H1 (cell line): ENCODE data around the gene KRT5. TPM values are rescaled to one million over a fixed set of nuclear protein-coding genes. Genes with fewer than 3 reads are reported as not detected.
A peak's percentile ranks its signal among the peaks of the same experiment; 100 is the strongest.

Source experiments
- CTCF ChIA-PET: fragments of 300-600 bp; sonication (Branson Sonifier 250); formaldehyde crosslinking; loops from one replicate; lab custom pipeline; 2021; ENCODE audit not compliant: partially characterized antibody; lab: Charles Lee
- POLR2A ChIA-PET: fragments of 300-600 bp; sonication (Branson Sonifier 250); formaldehyde crosslinking; loops from one replicate; lab custom pipeline; 2021; ENCODE audit warnings: inconsistent platforms; ENCODE audit not compliant: partially characterized antibody; lab: Charles Lee
- DNase-seq, 2 experiments: peaks; one replicate each; pipeline versions ENCODE4 v3.0.0 to v3.0.0-alpha.2; 2010 to 2022; ENCODE audit warnings: low spot score in 2 of 2, low read depth in 1 of 2, mixed read lengths in 1 of 2
- FAIRE-seq: peaks from 2 replicates; lab custom pipeline; 2011; peaks lifted over from hg19 to GRCh38; lab: Jason Lieb, UNC
- H2AFZ ChIP-seq: 2 replicates; pipeline ENCODE4 v1.8.1; 2012; ENCODE audit warnings: low read length, inconsistent platforms
- H2AK5ac ChIP-seq: 2 replicates; pipeline ENCODE4 v1.6.1; 2013; ENCODE audit warnings: low read depth, low read length
- H2BK120ac ChIP-seq: replicated peaks from 2 replicates; pipeline ENCODE3; 2013; ENCODE audit warnings: low read depth, low read length, inconsistent platforms
- H2BK12ac ChIP-seq: 2 replicates; pipeline ENCODE4 v1.6.1; 2013; ENCODE audit warnings: low read depth, low read length
- H2BK15ac ChIP-seq: 2 replicates; pipeline ENCODE4 v1.6.1; 2013; ENCODE audit warnings: low read length
- H2BK20ac ChIP-seq: 2 replicates; pipeline ENCODE4 v1.6.1; 2013; ENCODE audit warnings: low read length
- H2BK5ac ChIP-seq: 2 replicates; pipeline ENCODE4 v1.6.1; 2013; ENCODE audit warnings: low read depth, low read length
- H3K14ac ChIP-seq: 2 replicates; pipeline ENCODE4 v1.6.1; 2013; ENCODE audit warnings: inconsistent platforms; ENCODE audit not compliant: insufficient read length
- H3K18ac ChIP-seq: 2 replicates; pipeline ENCODE4 v1.6.1; 2013; ENCODE audit warnings: low read length; ENCODE audit errors: extremely low read depth
- H3K23ac ChIP-seq: 2 replicates; pipeline ENCODE4 v1.6.1; 2013; ENCODE audit warnings: inconsistent platforms; ENCODE audit not compliant: insufficient read length
- H3K23me2 ChIP-seq: 2 replicates; pipeline ENCODE4 v1.6.1; 2013; ENCODE audit warnings: low read depth, low read length
- H3K27ac ChIP-seq: 2 replicates; pipeline ENCODE4 v1.6.1; 2011; ENCODE audit warnings: low read depth, low read length, inconsistent platforms
- H3K27me3 ChIP-seq, 4 experiments: replicated peaks in 1 of 4; 1 replicate in 1 of 4; 2 replicates in 3 of 4; pipeline versions ENCODE4 v1.6.1 to v1.8.1; 2011 to 2013; ENCODE audit warnings: low read length in 3 of 4, mild to moderate bottlenecking in 3 of 4, inconsistent platforms in 2 of 4, mixed read lengths in 2 of 4, moderate library complexity in 1 of 4; ENCODE audit not compliant: control insufficient read depth in 3 of 4, insufficient read depth in 3 of 4; ENCODE audit errors: extremely low read depth in 1 of 4
- H3K36me3 ChIP-seq, 4 experiments: 2 replicates each; pipeline versions ENCODE4 v1.6.1 to v1.8.1; 2011 to 2013; ENCODE audit warnings: mild to moderate bottlenecking in 4 of 4, low read length in 3 of 4, moderate library complexity in 2 of 4, control low read depth in 1 of 4, inconsistent platforms in 1 of 4; ENCODE audit not compliant: insufficient read depth in 4 of 4, control insufficient read depth in 2 of 4
- H3K4ac ChIP-seq: replicated peaks from 2 replicates; pipeline ENCODE3; 2013; ENCODE audit warnings: low read length, low read depth, mixed read lengths, inconsistent platforms; ENCODE audit not compliant: insufficient read length
- H3K4me1 ChIP-seq, 4 experiments: replicated peaks in 1 of 4; 1 replicate in 1 of 4; 2 replicates in 3 of 4; pipeline versions ENCODE4 v1.6.1 to v1.8.1; 2011 to 2013; ENCODE audit warnings: low read length in 3 of 4, inconsistent platforms in 2 of 4, mixed read lengths in 1 of 4; ENCODE audit not compliant: insufficient read depth in 4 of 4, control insufficient read depth in 3 of 4
- H3K4me2 ChIP-seq, 2 experiments: 2 replicates each; pipeline versions ENCODE4 v1.6.1 to v1.8.1; 2011 to 2013; ENCODE audit warnings: low read depth in 2 of 2, low read length in 2 of 2, control low read depth in 1 of 2, inconsistent platforms in 1 of 2, mild to moderate bottlenecking in 1 of 2; ENCODE audit not compliant: insufficient read depth in 1 of 2
- H3K4me3 ChIP-seq, 4 experiments: fragments of 200-600, 300-600 bp in 1 of 4; sonication (generic), shearing (Covaris generic), sonication (Bioruptor Twin) in 1 of 4; 2 replicates each; pipeline versions ENCODE4 v1.5.1 to v1.8.1; 2011 to 2016; ENCODE audit warnings: low read length in 4 of 4, low read depth in 3 of 4, control low read depth in 2 of 4, inconsistent platforms in 2 of 4, mild to moderate bottlenecking in 2 of 4, mixed read lengths in 1 of 4, moderate library complexity in 1 of 4; ENCODE audit not compliant: insufficient read depth in 2 of 4; ENCODE audit errors: extremely low read depth in 1 of 4
- H3K56ac ChIP-seq: replicated peaks from 2 replicates; pipeline ENCODE3; 2013; ENCODE audit warnings: low read depth, mild to moderate bottlenecking, mixed read lengths, low read length, inconsistent platforms; ENCODE audit not compliant: insufficient read length
- H3K79me1 ChIP-seq: 2 replicates; pipeline ENCODE4 v1.6.1; 2013; ENCODE audit warnings: low read depth, low read length, control low read depth
- H3K79me2 ChIP-seq, 2 experiments: 2 replicates each; pipeline versions ENCODE4 v1.6.1 to v1.8.1; 2012 to 2013; ENCODE audit warnings: low read length in 2 of 2, mild to moderate bottlenecking in 2 of 2, inconsistent platforms in 1 of 2; ENCODE audit not compliant: insufficient read depth in 2 of 2, control insufficient read depth in 1 of 2
- H3K9ac ChIP-seq, 4 experiments: replicated peaks in 1 of 4; 1 replicate in 1 of 4; 2 replicates in 3 of 4; pipeline versions ENCODE4 v1.6.1 to v1.8.1; 2011 to 2013; ENCODE audit warnings: low read depth in 3 of 4, low read length in 3 of 4, control low read depth in 2 of 4, mild to moderate bottlenecking in 2 of 4, moderate library complexity in 2 of 4, inconsistent platforms in 1 of 4; ENCODE audit errors: extremely low read depth in 1 of 4
- H3K9me3 ChIP-seq, 2 experiments: 2 replicates each; pipeline versions ENCODE4 v1.6.1 to v1.8.1; 2012 to 2013; ENCODE audit warnings: mild to moderate bottlenecking in 2 of 2, moderate library complexity in 2 of 2, control low read depth in 1 of 2, inconsistent platforms in 1 of 2, low read depth in 1 of 2, low read length in 1 of 2, mixed read lengths in 1 of 2; ENCODE audit not compliant: insufficient read depth in 2 of 2
- H4K20me1 ChIP-seq, 2 experiments: replicated peaks in 1 of 2; 2 replicates each; pipeline versions ENCODE3 to v1.8.1; 2011 to 2013; ENCODE audit warnings: inconsistent platforms in 2 of 2, low read length in 2 of 2, mild to moderate bottlenecking in 1 of 2; ENCODE audit not compliant: insufficient read depth in 2 of 2, control insufficient read depth in 1 of 2
- H4K5ac ChIP-seq: 2 replicates; pipeline ENCODE4 v1.6.1; 2013; ENCODE audit warnings: low read length, low read depth, mixed read lengths, inconsistent platforms; ENCODE audit not compliant: insufficient read length
- H4K8ac ChIP-seq: 2 replicates; pipeline ENCODE4 v1.8.0; 2013; ENCODE audit warnings: mild to moderate bottlenecking, moderate library complexity, low read length, inconsistent platforms; ENCODE audit not compliant: insufficient read depth; ENCODE audit errors: extremely low read depth
- H4K91ac ChIP-seq: replicated peaks from 2 replicates; pipeline ENCODE3; 2013; ENCODE audit warnings: low read length, mixed read lengths, inconsistent platforms; ENCODE audit not compliant: insufficient read length
- BCL11A ChIP-seq, 2 experiments: IDR thresholded peaks; one replicate each; pipeline ENCODE4 v1.6.1; 2011; ENCODE audit warnings: low read depth in 2 of 2, low read length in 2 of 2, mild to moderate bottlenecking in 2 of 2
- RFX5 ChIP-seq: IDR thresholded peaks from 2 replicates; pipeline ENCODE4 v1.6.1; 2011; ENCODE audit warnings: low read depth, low read length, improper control_type of control experiment, borderline replicate concordance
- SP1 ChIP-seq: IDR thresholded peaks from 2 replicates; pipeline ENCODE4 v1.6.1; 2011; ENCODE audit warnings: low read depth, low read length
- WGBS, 2 experiments: shearing (Covaris generic) in 1 of 2; methylation state at CpG; one replicate each; pipeline versions ENCODE4 v1.1.6 to v1.1.7; 2013 to 2015; ENCODE audit warnings: low lambda C conversion rate in 2 of 2, mixed read lengths in 2 of 2, inconsistent platforms in 1 of 2, low coverage in 1 of 2, missing lambda C conversion rate in 1 of 2; ENCODE audit not compliant: insufficient replicate concordance in 2 of 2, insufficient coverage in 1 of 2, insufficient read length in 1 of 2; ENCODE audit errors: extremely low coverage in 1 of 2, missing lambda C conversion rate in 1 of 2; 5-methylcytosine and 5-hydroxymethylcytosine counted together
- polyA plus RNA-seq, 7 experiments: library from polyadenylated mRNA; depleted of rRNA in 3 of 7; stranded (reverse) in 5 of 7; unstranded in 2 of 7; fragments of >200 nt in 5 of 7; fragments of 200-250 nt in 2 of 7; gene quantifications; 1 replicate in 5 of 7; 2 replicates in 1 of 7; 4 replicates in 1 of 7; pipeline versions ENCODE4 v1.2.1 to v1.2.3, GENCODE V29; 2011 to 2013; ENCODE audit warnings: missing spikeins in 2 of 7, mixed read lengths in 2 of 7
- total RNA-seq: library from RNA; stranded (reverse); fragmentation: NEBNext Ultra II Directional; extraction: Animal tissue kit (Norgen Biotek cat#: 25700); gene quantifications from 2 replicates; pipeline ENCODE4 v1.2.1, GENCODE V29; 2021

The KRT5 gene
- total and polyA plus RNA-seq, 2 of the 8 experiments (the other 6 are each of a cell fraction or from before 2014, with no cell fraction given), result 0.18 TPM; not detected in 1

GRCh38 chr12:52526511-52526951 lies 6.3 kb upstream of the KRT5 start:
- H2BK20ac ChIP-seq, result no peak overlapping the region
- H3K23ac ChIP-seq, result no peak overlapping the region
- H2BK12ac ChIP-seq, result no peak overlapping the region
- H3K4me1 ChIP-seq, result peaks cover 0 to 1% (median 0%) of the 10 kb centered on the region in 4 experiments; a peak in 1 of 7 replicates
- H3K14ac ChIP-seq, result no peak overlapping the region
- no peaks in the 10 kb centered on the region; a peak in 1 of 7 replicates for H3K27me3 ChIP-seq
- H4K20me1 ChIP-seq, result no peaks in the 10 kb centered on the region
- no peaks in the 10 kb centered on the region for H3K79me2 ChIP-seq
- no peaks in the 10 kb centered on the region for H3K23me2 ChIP-seq
- FAIRE-seq (no peak), DNase-seq (peak in 1 of 2 experiments; percentile 40)
- no peaks in the 10 kb centered on the region for H3K79me1 ChIP-seq
- no peak overlapping the region for H2BK15ac ChIP-seq
- H2BK5ac ChIP-seq, result no peak overlapping the region
- H4K5ac ChIP-seq, result no peak overlapping the region
- H3K56ac ChIP-seq, result no peak overlapping the region
- 92% methylated on average over 8 of the region's 8 CpGs; no CpG with 5 or more reads in 1 of the 2 experiments for WGBS, 2 experiments
- H2AK5ac ChIP-seq, result no peak overlapping the region
- no peak overlapping the region for H4K91ac ChIP-seq
- H3K9ac ChIP-seq, result no peak overlapping the region
- CTCF ChIA-PET, result no interaction called here
- H3K4me2 ChIP-seq, result no peak overlapping the region
- H2AFZ ChIP-seq, result no peak overlapping the region
- no peak overlapping the region for H2BK120ac ChIP-seq
- H3K36me3 ChIP-seq, result no peaks in the 10 kb centered on the region
- H3K4me3 ChIP-seq, result no peak overlapping the region
- no peak overlapping the region for H3K18ac ChIP-seq
- H3K27ac ChIP-seq, result no peak overlapping the region
- no peak overlapping the region for H4K8ac ChIP-seq
- H3K4ac ChIP-seq, result no peak overlapping the region
- POLR2A ChIA-PET, result interaction anchor here (0.6 kb wide), 1 partner anchor 314 kb away, joined by 3 read pairs; no protein-coding TSS in a partner anchor
- no peaks in the 10 kb centered on the region for H3K9me3 ChIP-seq
- TF ChIP-seq SP1 (no peak), BCL11A (IDR thresholded peaks at IDR 0.05; ENCODE audit: low read depth in 2 of 2, low read length in 2 of 2) (no peak), RFX5 (no peak)
